H1 (cell line): ENCODE data around the gene VWCE. TPM values are rescaled to one million over a fixed set of nuclear protein-coding genes. Genes with fewer than 3 reads are reported as not detected.

Source experiments
- CTCF ChIA-PET: fragments of 300-600 bp; sonication (Branson Sonifier 250); formaldehyde crosslinking; loops from one replicate; lab custom pipeline; 2021; ENCODE audit not compliant: partially characterized antibody; lab: Charles Lee
- POLR2A ChIA-PET: fragments of 300-600 bp; sonication (Branson Sonifier 250); formaldehyde crosslinking; loops from one replicate; lab custom pipeline; 2021; ENCODE audit warnings: inconsistent platforms; ENCODE audit not compliant: partially characterized antibody; lab: Charles Lee
- DNase-seq, 2 experiments: peaks; one replicate each; pipeline versions ENCODE4 v3.0.0 to v3.0.0-alpha.2; 2010 to 2022; ENCODE audit warnings: low spot score in 2 of 2, low read depth in 1 of 2, mixed read lengths in 1 of 2
- FAIRE-seq: peaks from 2 replicates; lab custom pipeline; 2011; peaks lifted over from hg19 to GRCh38; lab: Jason Lieb, UNC
- H2AFZ ChIP-seq: 2 replicates; pipeline ENCODE4 v1.8.1; 2012; ENCODE audit warnings: low read length, inconsistent platforms
- H2AK5ac ChIP-seq: 2 replicates; pipeline ENCODE4 v1.6.1; 2013; ENCODE audit warnings: low read depth, low read length
- H2BK120ac ChIP-seq: replicated peaks from 2 replicates; pipeline ENCODE3; 2013; ENCODE audit warnings: low read depth, low read length, inconsistent platforms
- H2BK12ac ChIP-seq: 2 replicates; pipeline ENCODE4 v1.6.1; 2013; ENCODE audit warnings: low read depth, low read length
- H2BK15ac ChIP-seq: 2 replicates; pipeline ENCODE4 v1.6.1; 2013; ENCODE audit warnings: low read length
- H2BK20ac ChIP-seq: 2 replicates; pipeline ENCODE4 v1.6.1; 2013; ENCODE audit warnings: low read length
- H2BK5ac ChIP-seq: 2 replicates; pipeline ENCODE4 v1.6.1; 2013; ENCODE audit warnings: low read depth, low read length
- H3K14ac ChIP-seq: 2 replicates; pipeline ENCODE4 v1.6.1; 2013; ENCODE audit warnings: inconsistent platforms; ENCODE audit not compliant: insufficient read length
- H3K18ac ChIP-seq: 2 replicates; pipeline ENCODE4 v1.6.1; 2013; ENCODE audit warnings: low read length; ENCODE audit errors: extremely low read depth
- H3K23ac ChIP-seq: 2 replicates; pipeline ENCODE4 v1.6.1; 2013; ENCODE audit warnings: inconsistent platforms; ENCODE audit not compliant: insufficient read length
- H3K23me2 ChIP-seq: 2 replicates; pipeline ENCODE4 v1.6.1; 2013; ENCODE audit warnings: low read depth, low read length
- H3K27ac ChIP-seq: 2 replicates; pipeline ENCODE4 v1.6.1; 2011; ENCODE audit warnings: low read depth, low read length, inconsistent platforms
- H3K27me3 ChIP-seq, 4 experiments: replicated peaks in 1 of 4; 1 replicate in 1 of 4; 2 replicates in 3 of 4; pipeline versions ENCODE4 v1.6.1 to v1.8.1; 2011 to 2013; ENCODE audit warnings: low read length in 3 of 4, mild to moderate bottlenecking in 3 of 4, inconsistent platforms in 2 of 4, mixed read lengths in 2 of 4, moderate library complexity in 1 of 4; ENCODE audit not compliant: control insufficient read depth in 3 of 4, insufficient read depth in 3 of 4; ENCODE audit errors: extremely low read depth in 1 of 4
- H3K36me3 ChIP-seq, 4 experiments: 2 replicates each; pipeline versions ENCODE4 v1.6.1 to v1.8.1; 2011 to 2013; ENCODE audit warnings: mild to moderate bottlenecking in 4 of 4, low read length in 3 of 4, moderate library complexity in 2 of 4, control low read depth in 1 of 4, inconsistent platforms in 1 of 4; ENCODE audit not compliant: insufficient read depth in 4 of 4, control insufficient read depth in 2 of 4
- H3K4ac ChIP-seq: replicated peaks from 2 replicates; pipeline ENCODE3; 2013; ENCODE audit warnings: low read length, low read depth, mixed read lengths, inconsistent platforms; ENCODE audit not compliant: insufficient read length
- H3K4me1 ChIP-seq, 4 experiments: replicated peaks in 1 of 4; 1 replicate in 1 of 4; 2 replicates in 3 of 4; pipeline versions ENCODE4 v1.6.1 to v1.8.1; 2011 to 2013; ENCODE audit warnings: low read length in 3 of 4, inconsistent platforms in 2 of 4, mixed read lengths in 1 of 4; ENCODE audit not compliant: insufficient read depth in 4 of 4, control insufficient read depth in 3 of 4
- H3K4me2 ChIP-seq, 2 experiments: 2 replicates each; pipeline versions ENCODE4 v1.6.1 to v1.8.1; 2011 to 2013; ENCODE audit warnings: low read depth in 2 of 2, low read length in 2 of 2, control low read depth in 1 of 2, inconsistent platforms in 1 of 2, mild to moderate bottlenecking in 1 of 2; ENCODE audit not compliant: insufficient read depth in 1 of 2
- H3K4me3 ChIP-seq, 4 experiments: fragments of 200-600, 300-600 bp in 1 of 4; sonication (generic), shearing (Covaris generic), sonication (Bioruptor Twin) in 1 of 4; 2 replicates each; pipeline versions ENCODE4 v1.5.1 to v1.8.1; 2011 to 2016; ENCODE audit warnings: low read length in 4 of 4, low read depth in 3 of 4, control low read depth in 2 of 4, inconsistent platforms in 2 of 4, mild to moderate bottlenecking in 2 of 4, mixed read lengths in 1 of 4, moderate library complexity in 1 of 4; ENCODE audit not compliant: insufficient read depth in 2 of 4; ENCODE audit errors: extremely low read depth in 1 of 4
- H3K56ac ChIP-seq: replicated peaks from 2 replicates; pipeline ENCODE3; 2013; ENCODE audit warnings: low read depth, mild to moderate bottlenecking, mixed read lengths, low read length, inconsistent platforms; ENCODE audit not compliant: insufficient read length
- H3K79me1 ChIP-seq: 2 replicates; pipeline ENCODE4 v1.6.1; 2013; ENCODE audit warnings: low read depth, low read length, control low read depth
- H3K79me2 ChIP-seq, 2 experiments: 2 replicates each; pipeline versions ENCODE4 v1.6.1 to v1.8.1; 2012 to 2013; ENCODE audit warnings: low read length in 2 of 2, mild to moderate bottlenecking in 2 of 2, inconsistent platforms in 1 of 2; ENCODE audit not compliant: insufficient read depth in 2 of 2, control insufficient read depth in 1 of 2
- H3K9ac ChIP-seq, 4 experiments: replicated peaks in 1 of 4; 1 replicate in 1 of 4; 2 replicates in 3 of 4; pipeline versions ENCODE4 v1.6.1 to v1.8.1; 2011 to 2013; ENCODE audit warnings: low read depth in 3 of 4, low read length in 3 of 4, control low read depth in 2 of 4, mild to moderate bottlenecking in 2 of 4, moderate library complexity in 2 of 4, inconsistent platforms in 1 of 4; ENCODE audit errors: extremely low read depth in 1 of 4
- H3K9me3 ChIP-seq, 2 experiments: 2 replicates each; pipeline versions ENCODE4 v1.6.1 to v1.8.1; 2012 to 2013; ENCODE audit warnings: mild to moderate bottlenecking in 2 of 2, moderate library complexity in 2 of 2, control low read depth in 1 of 2, inconsistent platforms in 1 of 2, low read depth in 1 of 2, low read length in 1 of 2, mixed read lengths in 1 of 2; ENCODE audit not compliant: insufficient read depth in 2 of 2
- H4K20me1 ChIP-seq, 2 experiments: replicated peaks in 1 of 2; 2 replicates each; pipeline versions ENCODE3 to v1.8.1; 2011 to 2013; ENCODE audit warnings: inconsistent platforms in 2 of 2, low read length in 2 of 2, mild to moderate bottlenecking in 1 of 2; ENCODE audit not compliant: insufficient read depth in 2 of 2, control insufficient read depth in 1 of 2
- H4K5ac ChIP-seq: 2 replicates; pipeline ENCODE4 v1.6.1; 2013; ENCODE audit warnings: low read length, low read depth, mixed read lengths, inconsistent platforms; ENCODE audit not compliant: insufficient read length
- H4K8ac ChIP-seq: 2 replicates; pipeline ENCODE4 v1.8.0; 2013; ENCODE audit warnings: mild to moderate bottlenecking, moderate library complexity, low read length, inconsistent platforms; ENCODE audit not compliant: insufficient read depth; ENCODE audit errors: extremely low read depth
- H4K91ac ChIP-seq: replicated peaks from 2 replicates; pipeline ENCODE3; 2013; ENCODE audit warnings: low read length, mixed read lengths, inconsistent platforms; ENCODE audit not compliant: insufficient read length
- CBX8 ChIP-seq: fragments of 300-800, 300-1000 bp; sonication (generic); IDR thresholded peaks from 2 replicates; pipeline ENCODE4 v1.7.1; 2016; ENCODE audit warnings: low read depth, low read length, borderline replicate concordance
- CEBPB ChIP-seq: IDR thresholded peaks from 2 replicates; pipeline ENCODE4 v1.6.1; 2012; ENCODE audit warnings: low read depth, low read length
- E2F6 ChIP-seq: IDR thresholded peaks from 2 replicates; pipeline ENCODE4 v1.6.1; 2012; ENCODE audit warnings: inconsistent platforms
- EP300 ChIP-seq, 2 experiments: IDR thresholded peaks; 1 replicate in 1 of 2; 2 replicates in 1 of 2; pipeline ENCODE4 v1.6.1; 2011 to 2012; ENCODE audit warnings: low read depth in 2 of 2, low read length in 2 of 2, mild to moderate bottlenecking in 2 of 2, borderline replicate concordance in 1 of 2, inconsistent platforms in 1 of 2, moderate library complexity in 1 of 2
- HDAC2 ChIP-seq, 2 experiments: fragments of 300-600 bp in 1 of 2; sonication (generic) in 1 of 2; IDR thresholded peaks; 2 replicates each; pipeline ENCODE4 v1.6.1; 2011 to 2012; ENCODE audit warnings: low read depth in 2 of 2, low read length in 2 of 2, mild to moderate bottlenecking in 2 of 2, moderate library complexity in 2 of 2, borderline replicate concordance in 1 of 2, inconsistent platforms in 1 of 2
- KDM1A ChIP-seq: fragments of 200-600, 300-600 bp; sonication (generic); IDR thresholded peaks from 2 replicates; pipeline ENCODE4 v1.7.1; 2016; ENCODE audit warnings: mild to moderate bottlenecking, low read length, borderline replicate concordance
- NANOG ChIP-seq: IDR thresholded peaks from 2 replicates; pipeline ENCODE4 v1.6.1; 2011; ENCODE audit warnings: low read length, low read depth, mild to moderate bottlenecking, inconsistent platforms; ENCODE audit not compliant: insufficient read depth, poor library complexity, severe bottlenecking
- POU5F1 ChIP-seq: IDR thresholded peaks from 2 replicates; pipeline ENCODE4 v1.6.1; 2011; ENCODE audit warnings: low read depth, mild to moderate bottlenecking, low read length, moderate library complexity
- RBBP5 ChIP-seq: IDR thresholded peaks from 2 replicates; pipeline ENCODE4 v1.7.1; 2012; ENCODE audit warnings: low read depth, mild to moderate bottlenecking, inconsistent platforms, low read length, moderate library complexity, borderline replicate concordance
- SP2 ChIP-seq: IDR thresholded peaks from 2 replicates; pipeline ENCODE4 v1.6.1; 2012; ENCODE audit warnings: mild to moderate bottlenecking, low read length, inconsistent platforms
- YY1 ChIP-seq: IDR thresholded peaks from 2 replicates; pipeline ENCODE4 v1.6.1; 2011; ENCODE audit warnings: low read depth, mild to moderate bottlenecking, low read length
- WGBS, 2 experiments: shearing (Covaris generic) in 1 of 2; methylation state at CpG; one replicate each; pipeline versions ENCODE4 v1.1.6 to v1.1.7; 2013 to 2015; ENCODE audit warnings: low lambda C conversion rate in 2 of 2, mixed read lengths in 2 of 2, inconsistent platforms in 1 of 2, low coverage in 1 of 2, missing lambda C conversion rate in 1 of 2; ENCODE audit not compliant: insufficient replicate concordance in 2 of 2, insufficient coverage in 1 of 2, insufficient read length in 1 of 2; ENCODE audit errors: extremely low coverage in 1 of 2, missing lambda C conversion rate in 1 of 2; 5-methylcytosine and 5-hydroxymethylcytosine counted together
- polyA plus RNA-seq, 7 experiments: library from polyadenylated mRNA; depleted of rRNA in 3 of 7; stranded (reverse) in 5 of 7; unstranded in 2 of 7; fragments of >200 nt in 5 of 7; fragments of 200-250 nt in 2 of 7; gene quantifications; 1 replicate in 5 of 7; 2 replicates in 1 of 7; 4 replicates in 1 of 7; pipeline versions ENCODE4 v1.2.1 to v1.2.3, GENCODE V29; 2011 to 2013; ENCODE audit warnings: missing spikeins in 2 of 7, mixed read lengths in 2 of 7
- total RNA-seq: library from RNA; stranded (reverse); fragmentation: NEBNext Ultra II Directional; extraction: Animal tissue kit (Norgen Biotek cat#: 25700); gene quantifications from 2 replicates; pipeline ENCODE4 v1.2.1, GENCODE V29; 2021

VWCE gene
- total and polyA plus RNA-seq, 2 of the 8 experiments (the other 6 are each of a cell fraction or from before 2014, with no cell fraction given): 9.5 to 12.3 TPM

GRCh38 chr11:61328351-61328750 is 33.2 kb upstream of the VWCE start:
- Histone ChIP-seq H3K14ac (no peak overlapping the region), H3K4me1 (peaks cover 0 to 3% (median 1%) of the 10 kb centered on the region in 4 experiments; a peak in 6 of 7 replicates), H3K4me2 (no peak overlapping the region), H3K9me3 (no peaks in the 10 kb centered on the region), H3K36me3 (peaks cover 19 to 59% (median 52%) of the 10 kb centered on the region in 4 experiments), H3K56ac (no peak overlapping the region), H4K20me1 (peaks cover 0 to 13% of the 10 kb centered on the region in 2 experiments), H3K18ac (no peak overlapping the region), H3K23ac (no peak overlapping the region), H2BK20ac (no peak overlapping the region), H2AK5ac (no peak overlapping the region), H3K23me2 (peaks cover 6% of the 10 kb centered on the region; the same call in 1 of the 2 replicates), H3K79me2 (peaks cover 23 to 63% of the 10 kb centered on the region in 2 experiments), H4K91ac (no peak overlapping the region), H2BK120ac (no peak overlapping the region), H2BK12ac (no peak overlapping the region), H3K27ac (no peak overlapping the region), H3K27me3 (no peaks in the 10 kb centered on the region), H2AFZ (no peak overlapping the region), H4K5ac (no peak overlapping the region), H4K8ac (no peak overlapping the region), H3K9ac (no peak overlapping the region), H3K4ac (no peak overlapping the region), H3K79me1 (peaks cover 4% of the 10 kb centered on the region; the same call in 1 of the 2 replicates), H2BK15ac (no peak overlapping the region), H2BK5ac (no peak overlapping the region), H3K4me3 (no peak overlapping the region)
- ChIA-PET POLR2A (interaction anchor here (1.3 to 5.7 kb wide), 5 partner anchors 8 to 74 kb away, joined by 3 to 50 read pairs (median 8); partner anchors contain the start of genes CYB561A3 and TMEM138), CTCF (interaction anchor here (0.6 to 3.4 kb wide), 4 partner anchors 8 to 57 kb away, joined by 3 to 19 read pairs (median 7); no protein-coding TSS in a partner anchor)
- DNase-seq: no peak
- FAIRE-seq: no peak
- WGBS, 2 experiments: 89% methylated on average over 9 of the region's 9 CpGs; no CpG with 5 or more reads in 1 of the 2 experiments
- TF ChIP-seq KDM1A (no peak), E2F6 (no peak), NANOG (no peak), POU5F1 (no peak), CBX8 (no peak), SP2 (no peak), RBBP5 (no peak), EP300 (IDR thresholded peaks at IDR 0.05; ENCODE audit: borderline replicate concordance in 1 of 2, low read depth in 2 of 2, low read length in 2 of 2) (no peak), YY1 (no peak), CEBPB (no peak), HDAC2 (IDR thresholded peaks at IDR 0.05; ENCODE audit: borderline replicate concordance in 1 of 2, low read depth in 2 of 2, low read length in 2 of 2) (no peak)
